Activated B cell treated with CpG ODN at 0.5 μM for 24 hours (primary cell): ENCODE measurements around the gene PHLDB3. TPM values are rescaled to one million over a fixed set of nuclear protein-coding genes. Genes with fewer than 3 reads are reported as not detected.

Experiments
- ATAC-seq: fragments of 200-7000 bp; cut with Tn5 transposase; one replicate; pipeline ENCODE4 v1.10.0; 2021; ENCODE audit warnings: low read depth, mild to moderate bottlenecking, moderate library complexity
- CTCF ChIA-PET: fragments of 350-600 bp; sonication (Branson Sonifier 250); formaldehyde crosslinking; loops from one replicate; lab custom pipeline; 2021; ENCODE audit warnings: antibody characterized with exemption; lab: Charles Lee
- POLR2A ChIA-PET: fragments of 350-600 bp; sonication (Branson Sonifier 250); formaldehyde crosslinking; loops from one replicate; lab custom pipeline; 2021; ENCODE audit warnings: antibody characterized with exemption; lab: Charles Lee
- DNase-seq: peaks from one replicate; pipeline ENCODE4 v3.0.0; 2022
- H3K27ac Mint-ChIP-seq: one replicate; pipeline ENCODE4 v1.8.0; 2020; ENCODE audit warnings: mixed read lengths
- H3K27me3 Mint-ChIP-seq: one replicate; pipeline ENCODE4 v1.8.0; 2021; ENCODE audit warnings: mixed read lengths
- H3K36me3 Mint-ChIP-seq: one replicate; pipeline ENCODE4 v1.8.0; 2021; ENCODE audit warnings: low read depth, mixed read lengths
- H3K4me1 Mint-ChIP-seq: one replicate; pipeline ENCODE4 v1.8.0; 2021; ENCODE audit warnings: mixed read lengths
- H3K4me3 Mint-ChIP-seq: one replicate; pipeline ENCODE4 v1.8.0; 2020; ENCODE audit warnings: mild to moderate bottlenecking, mixed read lengths
- H3K9me3 Mint-ChIP-seq: one replicate; pipeline ENCODE4 v1.8.0; 2020; ENCODE audit warnings: mixed read lengths
- intact Hi-C: fragments of 100-400 bp; cut with micrococcal nuclease; formaldehyde crosslinking; loops from one replicate; pipeline ENCODE4 v1.15.1; 2024
- total RNA-seq: library from RNA; stranded (reverse); gene quantifications from 2 replicates; pipeline ENCODE4 v1.2.3, GENCODE V29; 2022
- TF ChIP-seq, protein P1 (sequence below): fragments of 200-600 bp; IDR thresholded peaks from one replicate; pipeline ENCODE4 v1.8.0; 2022; ENCODE audit warnings: antibody characterized with exemption, mild to moderate bottlenecking

The PHLDB3 gene
- total RNA-seq, 1 donor from 2014 or later, result 32.2 TPM

DNA sequence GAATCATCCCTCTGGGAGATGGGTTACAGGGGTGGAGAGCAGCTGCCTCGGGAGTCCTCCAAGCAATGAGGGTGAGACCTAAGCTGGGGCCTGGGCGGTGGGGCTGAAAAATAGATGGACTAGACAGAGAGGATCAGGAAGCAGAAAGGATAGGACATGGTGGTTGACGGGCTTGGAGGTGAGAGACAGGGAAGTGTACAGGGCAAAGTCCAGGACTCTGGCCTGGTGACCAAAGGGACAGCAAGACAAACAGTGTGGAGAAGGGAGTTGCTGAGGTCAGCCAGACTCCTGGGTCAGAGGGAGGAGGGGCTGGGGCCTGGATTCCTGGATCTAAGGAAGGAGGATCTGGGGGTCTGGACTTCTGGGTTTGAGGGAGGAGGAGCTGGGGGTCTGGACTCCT, 5.5 kb downstream of the PHLDB3 start:
- H3K36me3 Mint-ChIP-seq, result peaks cover 58% of the 10 kb centered on the region
- TF ChIP-seq, protein P1, sequence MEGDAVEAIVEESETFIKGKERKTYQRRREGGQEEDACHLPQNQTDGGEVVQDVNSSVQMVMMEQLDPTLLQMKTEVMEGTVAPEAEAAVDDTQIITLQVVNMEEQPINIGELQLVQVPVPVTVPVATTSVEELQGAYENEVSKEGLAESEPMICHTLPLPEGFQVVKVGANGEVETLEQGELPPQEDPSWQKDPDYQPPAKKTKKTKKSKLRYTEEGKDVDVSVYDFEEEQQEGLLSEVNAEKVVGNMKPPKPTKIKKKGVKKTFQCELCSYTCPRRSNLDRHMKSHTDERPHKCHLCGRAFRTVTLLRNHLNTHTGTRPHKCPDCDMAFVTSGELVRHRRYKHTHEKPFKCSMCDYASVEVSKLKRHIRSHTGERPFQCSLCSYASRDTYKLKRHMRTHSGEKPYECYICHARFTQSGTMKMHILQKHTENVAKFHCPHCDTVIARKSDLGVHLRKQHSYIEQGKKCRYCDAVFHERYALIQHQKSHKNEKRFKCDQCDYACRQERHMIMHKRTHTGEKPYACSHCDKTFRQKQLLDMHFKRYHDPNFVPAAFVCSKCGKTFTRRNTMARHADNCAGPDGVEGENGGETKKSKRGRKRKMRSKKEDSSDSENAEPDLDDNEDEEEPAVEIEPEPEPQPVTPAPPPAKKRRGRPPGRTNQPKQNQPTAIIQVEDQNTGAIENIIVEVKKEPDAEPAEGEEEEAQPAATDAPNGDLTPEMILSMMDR, result no peak
- H3K27me3 Mint-ChIP-seq, result no peaks in the 10 kb centered on the region
- H3K27ac Mint-ChIP-seq, result no peak overlapping the region
- no peak overlapping the region for H3K4me3 Mint-ChIP-seq
- intact Hi-C loops, result no loop called here
- DNase-seq (no peak), ATAC-seq (no peak)
- CTCF ChIA-PET, result no interaction called here
- peaks cover 11% of the 10 kb centered on the region for H3K4me1 Mint-ChIP-seq
- H3K9me3 Mint-ChIP-seq, result no peaks in the 10 kb centered on the region
- POLR2A ChIA-PET, result no interaction called here

DNA sequence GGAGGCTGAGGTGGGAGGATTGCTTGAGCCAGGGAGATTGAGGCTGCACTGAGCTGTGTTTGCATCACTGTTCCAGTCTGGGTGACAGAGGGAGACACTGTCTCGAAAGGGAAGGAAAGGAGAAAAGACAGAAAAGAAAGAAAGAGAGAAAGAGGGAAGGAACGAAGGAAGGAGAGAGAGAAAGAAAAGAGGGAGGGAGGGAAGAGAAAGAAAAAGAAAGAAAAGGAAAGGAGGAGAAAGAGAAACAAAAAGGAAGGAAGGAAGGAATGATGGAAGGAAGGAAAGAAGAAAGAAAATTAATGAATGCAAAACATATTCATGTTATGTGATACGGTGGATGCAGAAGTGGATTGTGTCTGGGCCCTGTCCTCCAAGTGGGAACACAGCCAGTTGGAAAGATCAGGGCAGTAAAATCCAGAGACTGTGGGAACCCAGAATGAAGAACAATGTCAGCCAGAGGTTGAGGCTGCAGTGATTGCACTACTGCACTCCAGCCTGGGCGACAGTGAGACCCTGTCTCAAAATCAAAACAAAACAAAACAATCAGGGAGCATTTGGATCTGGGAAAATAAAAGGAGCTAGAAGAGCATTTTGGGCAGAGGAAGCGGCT, 6.2 kb downstream of the PHLDB3 start:
- TF ChIP-seq, protein P1, result no peak
- Mint-ChIP-seq H3K4me3 (no peak overlapping the region), H3K36me3 (peaks cover 54% of the 10 kb centered on the region), H3K4me1 (peaks cover 8% of the 10 kb centered on the region), H3K9me3 (no peaks in the 10 kb centered on the region), H3K27ac (no peak overlapping the region), H3K27me3 (no peaks in the 10 kb centered on the region)
- intact Hi-C loops, result no loop called here
- ChIA-PET POLR2A (no interaction called here), CTCF (interaction anchor here (1.1 kb wide), 1 partner anchor 51 kb away, joined by 3 read pairs; no protein-coding TSS in a partner anchor)
- ATAC-seq (no peak), DNase-seq (no peak)

DNA sequence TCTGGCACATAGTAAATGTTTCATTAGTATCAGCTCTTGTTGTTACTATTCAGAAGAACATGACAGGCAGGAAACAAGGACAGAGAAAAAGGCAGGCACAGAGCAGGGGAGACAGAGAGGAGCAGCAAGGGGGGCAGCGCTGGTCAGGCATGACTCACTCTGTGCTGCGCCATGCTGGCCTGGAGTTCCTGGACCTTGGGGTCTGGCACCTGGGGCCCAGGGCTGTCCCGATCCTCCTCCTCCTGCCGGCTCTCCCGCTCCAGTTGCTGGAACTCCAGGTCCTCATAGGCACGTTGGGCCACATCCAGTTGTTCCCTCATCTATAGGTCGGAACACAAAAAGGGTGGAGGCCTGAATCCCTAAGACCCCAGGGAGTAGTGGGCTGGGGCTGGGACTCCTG, 7.6 kb downstream of the PHLDB3 start:
- CTCF ChIA-PET, result interaction anchor here (0.7 to 1.1 kb wide), 2 partner anchors 50 to 957 kb away, joined by 3 read pairs; no protein-coding TSS in a partner anchor
- no peaks in the 10 kb centered on the region for H3K9me3 Mint-ChIP-seq
- H3K4me3 Mint-ChIP-seq, result no peak overlapping the region
- TF ChIP-seq, protein P1, result no peak
- ATAC-seq (no peak), DNase-seq (no peak)
- intact Hi-C loops, result no loop called here
- H3K27ac Mint-ChIP-seq, result no peak overlapping the region
- H3K4me1 Mint-ChIP-seq, result no peaks in the 10 kb centered on the region
- POLR2A ChIA-PET, result no interaction called here
- peaks cover 52% of the 10 kb centered on the region for H3K36me3 Mint-ChIP-seq
- H3K27me3 Mint-ChIP-seq, result no peaks in the 10 kb centered on the region

DNA sequence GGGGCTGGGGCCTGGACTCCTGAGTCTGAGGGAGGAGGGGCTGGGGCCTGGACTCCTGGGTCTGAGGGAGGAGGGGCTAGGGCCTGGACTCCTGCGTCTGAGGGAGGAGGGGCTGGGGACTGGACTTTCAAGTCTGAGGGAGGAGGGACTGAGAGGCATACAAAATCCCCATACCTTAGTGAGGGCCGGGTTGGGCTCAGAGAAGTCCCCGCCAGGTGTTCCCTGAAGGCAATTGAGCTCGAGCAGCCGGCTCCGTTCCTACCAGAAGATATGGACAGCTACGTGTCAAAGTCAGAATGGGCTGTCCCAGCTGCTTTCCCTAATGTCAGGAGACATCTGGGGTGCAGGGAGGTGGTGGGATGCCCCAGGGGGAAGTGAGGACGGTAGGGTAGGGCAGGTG, 9.5 kb downstream of the PHLDB3 start:
- peaks cover 2% of the 10 kb centered on the region for H3K4me1 Mint-ChIP-seq
- TF ChIP-seq, protein P1, result no peak
- H3K27me3 Mint-ChIP-seq, result no peaks in the 10 kb centered on the region
- intact Hi-C loops, result no loop called here
- ATAC-seq (no peak), DNase-seq (no peak)
- H3K9me3 Mint-ChIP-seq, result no peaks in the 10 kb centered on the region
- peaks cover 47% of the 10 kb centered on the region for H3K36me3 Mint-ChIP-seq
- no peak overlapping the region for H3K4me3 Mint-ChIP-seq
- H3K27ac Mint-ChIP-seq, result no peak overlapping the region
- CTCF ChIA-PET, result no interaction called here
- POLR2A ChIA-PET, result no interaction called here

DNA sequence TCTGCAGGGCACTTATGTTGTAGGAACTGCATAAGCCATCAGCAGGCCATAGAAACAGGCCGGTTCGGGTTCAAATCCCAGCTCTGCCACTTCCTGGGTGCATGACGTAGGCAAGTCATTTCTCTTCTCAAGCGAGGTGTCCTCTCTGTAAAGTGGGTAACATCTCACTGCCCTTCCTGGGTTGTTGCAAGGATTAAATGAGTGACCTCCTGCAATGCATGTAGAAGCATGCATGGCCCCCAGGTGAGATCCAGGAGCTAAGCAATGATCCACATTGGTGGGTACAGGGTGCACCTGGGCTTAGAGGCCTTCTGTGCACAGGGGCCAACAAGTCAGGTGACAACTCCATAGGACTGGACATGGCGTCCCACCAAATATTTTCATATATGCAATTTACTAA, 13.8 kb downstream of the PHLDB3 start:
- ChIA-PET POLR2A (interaction anchor here (0.6 to 1.0 kb wide), 3 partner anchors 10 to 127 kb away, joined by 3 to 4 read pairs (median 4); no protein-coding TSS in a partner anchor), CTCF (no interaction called here)

More for the DNA sequence above, 13.8 kb downstream of the PHLDB3 start:
- Mint-ChIP-seq H3K36me3 (peaks cover 17% of the 10 kb centered on the region), H3K27me3 (no peaks in the 10 kb centered on the region), H3K4me3 (no peak overlapping the region), H3K4me1 (peaks cover 35% of the 10 kb centered on the region), H3K9me3 (no peaks in the 10 kb centered on the region), H3K27ac (no peak overlapping the region)
- TF ChIP-seq, protein P1, result no peak
- ATAC-seq (no peak), DNase-seq (no peak)
- intact Hi-C loops, result no loop called here
